ENCODE results near the gene PIP5K1A. TPM values are rescaled to one million over a fixed set of nuclear protein-coding genes. Genes with fewer than 3 reads are reported as not detected.

Gene PIP5K1A
- total and polyA plus RNA-seq, 9 of the 15 experiments (the other 6 are each of a cell fraction or from before 2014, with no cell fraction given), result 1.9 to 42.4 (median 18.8) TPM

DNA sequence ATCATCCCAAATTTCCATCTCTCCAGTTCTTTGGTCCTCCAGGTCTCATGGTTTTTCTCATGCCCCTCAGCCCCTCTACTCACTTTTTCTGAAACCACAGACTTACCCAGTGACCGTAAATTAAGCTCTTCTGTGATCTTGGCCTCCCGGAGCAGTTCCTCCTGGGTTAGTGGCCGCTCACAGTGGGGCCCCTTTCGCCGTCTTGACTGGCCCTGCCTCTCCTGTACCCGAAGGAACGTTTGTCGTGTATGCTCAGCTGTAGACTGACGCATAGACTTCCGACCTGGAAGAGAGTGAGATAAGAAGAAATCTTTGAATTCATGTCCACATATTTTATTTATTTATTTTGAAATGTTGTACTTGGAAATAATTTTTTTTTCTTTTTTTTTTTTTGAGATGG, 14.1 kb upstream of the PIP5K1A start:
- BruUV-seq (replicated peaks), result no TSS peak
- Histone ChIP-seq H3K4me3 (no peak overlapping the region), H3K9me3 (replicated peaks; ENCODE audit: control insufficient read depth, insufficient read depth, low read depth, low read length) (no peaks in the 10 kb centered on the region), H4K20me1 (replicated peaks; ENCODE audit: control insufficient read depth, insufficient read depth, low read length) (no peaks in the 10 kb centered on the region), H3K4me1 (replicated peaks in 1 of 2; ENCODE audit: control insufficient read depth in 2 of 2, insufficient read depth in 2 of 2, low read length in 2 of 2) (peaks cover 4 to 5% of the 10 kb centered on the region in 2 experiments; a peak in 2 of 5 replicates), H3K36me3 (ENCODE audit: control insufficient read depth, insufficient read depth, low read length) (peaks cover 54% of the 10 kb centered on the region), H3K79me2 (ENCODE audit: control insufficient read depth, insufficient read depth, low read length) (peaks cover 27% of the 10 kb centered on the region), H3K9ac (ENCODE audit: insufficient read depth in 1 of 2, low read depth in 2 of 2, low read length in 2 of 2) (no peak overlapping the region), H3K27me3 (ENCODE audit: control insufficient read depth in 2 of 2, insufficient read depth in 2 of 2, low read length in 2 of 2) (no peaks in the 10 kb centered on the region), H3K27ac (ENCODE audit: extremely low read depth, low read depth, low read length) (no peak overlapping the region), H2AFZ (ENCODE audit: low read depth, low read length) (no peak overlapping the region), H3K9me1 (ENCODE audit: control insufficient read depth, insufficient read depth, low read length) (no peaks in the 10 kb centered on the region), H3K4me2 (ENCODE audit: insufficient read depth, low read length) (no peak overlapping the region)
- intact Hi-C loops (cut with micrococcal nuclease), result no loop called here
- in situ Hi-C loops (cut with MboI), result no loop called here
- no peak for DNase-seq (ENCODE audit: extremely low read depth in 1 of 4, low spot score in 3 of 4)
- FAIRE-seq, result no peak
- ChIA-PET CTCF (ENCODE audit: low intra/inter-chr PET ratio) (no interaction called here), POLR2A (no interaction called here)
- no peak for ATAC-seq
- 98% methylated on average over 10 of the region's 10 CpGs for WGBS (ENCODE audit: insufficient coverage, low coverage, missing lambda C conversion rate)
- TF ChIP-seq CC2D1A (IDR thresholded peaks at IDR 0.05), result no peak
- TF ChIP-seq HDAC2 (IDR thresholded peaks at IDR 0.05), result no peak
- TF ChIP-seq HMG20A (CRISPR knock-in tag; conservative IDR thresholded peaks at IDR 0.05), result no peak
- TF ChIP-seq, protein P1, sequence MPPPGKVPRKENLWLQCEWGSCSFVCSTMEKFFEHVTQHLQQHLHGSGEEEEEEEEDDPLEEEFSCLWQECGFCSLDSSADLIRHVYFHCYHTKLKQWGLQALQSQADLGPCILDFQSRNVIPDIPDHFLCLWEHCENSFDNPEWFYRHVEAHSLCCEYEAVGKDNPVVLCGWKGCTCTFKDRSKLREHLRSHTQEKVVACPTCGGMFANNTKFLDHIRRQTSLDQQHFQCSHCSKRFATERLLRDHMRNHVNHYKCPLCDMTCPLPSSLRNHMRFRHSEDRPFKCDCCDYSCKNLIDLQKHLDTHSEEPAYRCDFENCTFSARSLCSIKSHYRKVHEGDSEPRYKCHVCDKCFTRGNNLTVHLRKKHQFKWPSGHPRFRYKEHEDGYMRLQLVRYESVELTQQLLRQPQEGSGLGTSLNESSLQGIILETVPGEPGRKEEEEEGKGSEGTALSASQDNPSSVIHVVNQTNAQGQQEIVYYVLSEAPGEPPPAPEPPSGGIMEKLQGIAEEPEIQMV (tag; conservative IDR thresholded peaks at IDR 0.05; ENCODE audit: low read depth), result no peak
- TF ChIP-seq, protein P2, sequence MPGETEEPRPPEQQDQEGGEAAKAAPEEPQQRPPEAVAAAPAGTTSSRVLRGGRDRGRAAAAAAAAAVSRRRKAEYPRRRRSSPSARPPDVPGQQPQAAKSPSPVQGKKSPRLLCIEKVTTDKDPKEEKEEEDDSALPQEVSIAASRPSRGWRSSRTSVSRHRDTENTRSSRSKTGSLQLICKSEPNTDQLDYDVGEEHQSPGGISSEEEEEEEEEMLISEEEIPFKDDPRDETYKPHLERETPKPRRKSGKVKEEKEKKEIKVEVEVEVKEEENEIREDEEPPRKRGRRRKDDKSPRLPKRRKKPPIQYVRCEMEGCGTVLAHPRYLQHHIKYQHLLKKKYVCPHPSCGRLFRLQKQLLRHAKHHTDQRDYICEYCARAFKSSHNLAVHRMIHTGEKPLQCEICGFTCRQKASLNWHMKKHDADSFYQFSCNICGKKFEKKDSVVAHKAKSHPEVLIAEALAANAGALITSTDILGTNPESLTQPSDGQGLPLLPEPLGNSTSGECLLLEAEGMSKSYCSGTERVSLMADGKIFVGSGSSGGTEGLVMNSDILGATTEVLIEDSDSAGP (CRISPR knock-in tag; IDR thresholded peaks at IDR 0.05), result no peak
- no peak for TF ChIP-seq ZNF764 (CRISPR knock-in tag; IDR thresholded peaks at IDR 0.05; ENCODE audit: low read depth)
- TF ChIP-seq CBX5 (IDR thresholded peaks at IDR 0.05; ENCODE audit: borderline replicate concordance, low read depth), result no peak
- TF ChIP-seq, protein P3, sequence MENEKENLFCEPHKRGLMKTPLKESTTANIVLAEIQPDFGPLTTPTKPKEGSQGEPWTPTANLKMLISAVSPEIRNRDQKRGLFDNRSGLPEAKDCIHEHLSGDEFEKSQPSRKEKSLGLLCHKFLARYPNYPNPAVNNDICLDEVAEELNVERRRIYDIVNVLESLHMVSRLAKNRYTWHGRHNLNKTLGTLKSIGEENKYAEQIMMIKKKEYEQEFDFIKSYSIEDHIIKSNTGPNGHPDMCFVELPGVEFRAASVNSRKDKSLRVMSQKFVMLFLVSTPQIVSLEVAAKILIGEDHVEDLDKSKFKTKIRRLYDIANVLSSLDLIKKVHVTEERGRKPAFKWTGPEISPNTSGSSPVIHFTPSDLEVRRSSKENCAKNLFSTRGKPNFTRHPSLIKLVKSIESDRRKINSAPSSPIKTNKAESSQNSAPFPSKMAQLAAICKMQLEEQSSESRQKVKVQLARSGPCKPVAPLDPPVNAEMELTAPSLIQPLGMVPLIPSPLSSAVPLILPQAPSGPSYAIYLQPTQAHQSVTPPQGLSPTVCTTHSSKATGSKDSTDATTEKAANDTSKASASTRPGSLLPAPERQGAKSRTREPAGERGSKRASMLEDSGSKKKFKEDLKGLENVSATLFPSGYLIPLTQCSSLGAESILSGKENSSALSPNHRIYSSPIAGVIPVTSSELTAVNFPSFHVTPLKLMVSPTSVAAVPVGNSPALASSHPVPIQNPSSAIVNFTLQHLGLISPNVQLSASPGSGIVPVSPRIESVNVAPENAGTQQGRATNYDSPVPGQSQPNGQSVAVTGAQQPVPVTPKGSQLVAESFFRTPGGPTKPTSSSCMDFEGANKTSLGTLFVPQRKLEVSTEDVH (IDR thresholded peaks at IDR 0.05; ENCODE audit: low read depth, partially characterized antibody), result no peak
- no peak for TF ChIP-seq HNRNPK (IDR thresholded peaks at IDR 0.05; ENCODE audit: low read depth, low read length, poor library complexity, severe bottlenecking)
- TF ChIP-seq ZNF217 (CRISPR knock-in tag; IDR thresholded peaks at IDR 0.05), result no peak
- no peak for TF ChIP-seq BMI1 (IDR thresholded peaks at IDR 0.05; ENCODE audit: low read length)
- TF ChIP-seq ZFP30 (CRISPR knock-in tag; IDR thresholded peaks at IDR 0.05; ENCODE audit: borderline replicate concordance), result no peak
- TF ChIP-seq, protein P4, sequence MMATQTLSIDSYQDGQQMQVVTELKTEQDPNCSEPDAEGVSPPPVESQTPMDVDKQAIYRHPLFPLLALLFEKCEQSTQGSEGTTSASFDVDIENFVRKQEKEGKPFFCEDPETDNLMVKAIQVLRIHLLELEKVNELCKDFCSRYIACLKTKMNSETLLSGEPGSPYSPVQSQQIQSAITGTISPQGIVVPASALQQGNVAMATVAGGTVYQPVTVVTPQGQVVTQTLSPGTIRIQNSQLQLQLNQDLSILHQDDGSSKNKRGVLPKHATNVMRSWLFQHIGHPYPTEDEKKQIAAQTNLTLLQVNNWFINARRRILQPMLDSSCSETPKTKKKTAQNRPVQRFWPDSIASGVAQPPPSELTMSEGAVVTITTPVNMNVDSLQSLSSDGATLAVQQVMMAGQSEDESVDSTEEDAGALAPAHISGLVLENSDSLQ (IDR thresholded peaks at IDR 0.05), result no peak
- TF ChIP-seq, protein P5, sequence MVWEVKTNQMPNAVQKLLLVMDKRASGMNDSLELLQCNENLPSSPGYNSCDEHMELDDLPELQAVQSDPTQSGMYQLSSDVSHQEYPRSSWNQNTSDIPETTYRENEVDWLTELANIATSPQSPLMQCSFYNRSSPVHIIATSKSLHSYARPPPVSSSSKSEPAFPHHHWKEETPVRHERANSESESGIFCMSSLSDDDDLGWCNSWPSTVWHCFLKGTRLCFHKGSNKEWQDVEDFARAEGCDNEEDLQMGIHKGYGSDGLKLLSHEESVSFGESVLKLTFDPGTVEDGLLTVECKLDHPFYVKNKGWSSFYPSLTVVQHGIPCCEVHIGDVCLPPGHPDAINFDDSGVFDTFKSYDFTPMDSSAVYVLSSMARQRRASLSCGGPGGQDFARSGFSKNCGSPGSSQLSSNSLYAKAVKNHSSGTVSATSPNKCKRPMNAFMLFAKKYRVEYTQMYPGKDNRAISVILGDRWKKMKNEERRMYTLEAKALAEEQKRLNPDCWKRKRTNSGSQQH (CRISPR knock-in tag; IDR thresholded peaks at IDR 0.05), result no peak
- TF ChIP-seq PHF20 (IDR thresholded peaks at IDR 0.05; ENCODE audit: partially characterized antibody), result no peak
- TF ChIP-seq NRF1 (conservative IDR thresholded peaks at IDR 0.05 in 1 of 2, IDR thresholded peaks at IDR 0.05 in 1 of 2), result no peak

Measured in K562 (cell line).